HepG2 (cell line): ENCODE data around the gene PPP2R1B. TPM values are rescaled to one million over a fixed set of nuclear protein-coding genes. Genes with fewer than 3 reads are reported as not detected.

Experiments used
- ATF7 ChIP-seq, 2 experiments: fragments of 450-650 bp in 1 of 2; sonication (generic) in 1 of 2; formaldehyde crosslinking in 1 of 2; IDR thresholded peaks; 2 replicates each; pipeline versions ENCODE4 v1.4.0 to v1.6.1; 2016 to 2020; ENCODE audit warnings: antibody characterized with exemption in 1 of 2, mild to moderate bottlenecking in 1 of 2, missing genetic modification reagents in 1 of 2
- GPN1 ChIP-seq: sonication (generic); formaldehyde crosslinking; IDR thresholded peaks from 2 replicates; pipeline ENCODE4 v1.5.1; 2020; ENCODE audit warnings: missing genetic modification reagents, borderline replicate concordance
- PCBP1 ChIP-seq: fragments of 200-400 bp; formaldehyde crosslinking; IDR thresholded peaks from 2 replicates; pipeline ENCODE4 v1.6.1; 2017; ENCODE audit warnings: mild to moderate bottlenecking, low read depth, low read length, borderline replicate concordance
- PITX1 ChIP-seq: sonication (generic); formaldehyde crosslinking; IDR thresholded peaks from 2 replicates; pipeline ENCODE4 v1.5.1; 2020; ENCODE audit warnings: mild to moderate bottlenecking, missing genetic modification reagents
- RBM39 ChIP-seq: fragments of 200-400 bp; formaldehyde crosslinking; IDR thresholded peaks from one replicate; pipeline ENCODE4 v1.6.1; 2018; ENCODE audit warnings: antibody characterized with exemption, mild to moderate bottlenecking, low read depth, low read length; ENCODE audit not compliant: poor library complexity, severe bottlenecking
- SRY ChIP-seq: sonication (generic); formaldehyde crosslinking; IDR thresholded peaks from 2 replicates; pipeline ENCODE4 v1.8.0; 2022; ENCODE audit warnings: mild to moderate bottlenecking, missing genetic modification reagents
- STAG1 ChIP-seq: sonication (generic); formaldehyde crosslinking; IDR thresholded peaks from 2 replicates; pipeline ENCODE4 v1.4.0; 2020; ENCODE audit warnings: missing genetic modification reagents
- ZBTB38 ChIP-seq: sonication (generic); formaldehyde crosslinking; IDR thresholded peaks from 2 replicates; pipeline ENCODE4 v1.5.1; 2020; ENCODE audit warnings: mild to moderate bottlenecking, missing genetic modification reagents
- ZFP37 ChIP-seq: sonication (generic); formaldehyde crosslinking; IDR thresholded peaks from 2 replicates; pipeline ENCODE4 v1.4.0; 2020; ENCODE audit warnings: missing genetic modification reagents, borderline replicate concordance
- ZNF121 ChIP-seq: sonication (generic); formaldehyde crosslinking; IDR thresholded peaks from 2 replicates; pipeline ENCODE4 v1.5.0; 2020; ENCODE audit warnings: mild to moderate bottlenecking, missing genetic modification reagents
- ZNF383 ChIP-seq: sonication (generic); formaldehyde crosslinking; IDR thresholded peaks from 2 replicates; pipeline ENCODE4 v1.4.0; 2020; ENCODE audit warnings: missing genetic modification reagents, mild to moderate bottlenecking, borderline replicate concordance
- ZNF44 ChIP-seq: sonication (generic); formaldehyde crosslinking; IDR thresholded peaks from 2 replicates; pipeline ENCODE4 v1.5.1; 2020; ENCODE audit warnings: mild to moderate bottlenecking, missing genetic modification reagents
- ZNF749 ChIP-seq: sonication (generic); formaldehyde crosslinking; IDR thresholded peaks from 2 replicates; pipeline ENCODE4 v1.8.0; 2022; ENCODE audit warnings: mild to moderate bottlenecking, missing genetic modification reagents, moderate library complexity, borderline replicate concordance
- ZNF792 ChIP-seq: IDR thresholded peaks from 2 replicates; pipeline ENCODE4 v1.6.1; 2016
- polyA plus RNA-seq, 8 experiments: library from polyadenylated mRNA; depleted of rRNA in 3 of 8; stranded (reverse) in 7 of 8; unstranded in 1 of 8; fragments of >200 nt; fragmentation: Illumina TruSeq in 4 of 8; extraction: Trizol in 4 of 8; gene quantifications; 2 replicates each; pipeline versions ENCODE4 v1.2.1 to v1.2.3, GENCODE V29; 2011 to 2016; ENCODE audit warnings: low read depth in 4 of 8, missing spikeins in 1 of 8, mixed read lengths in 1 of 8; ENCODE audit not compliant: insufficient read depth in 1 of 8
- total RNA-seq, 5 experiments: library from RNA; depleted of rRNA; stranded (reverse); fragments of >200 nt; fragmentation: Illumina TruSeq; extraction: Trizol; gene quantifications; 2 replicates each; pipeline ENCODE4 v1.2.3, GENCODE V29; 2016; ENCODE audit warnings: low read depth in 1 of 5
- TF ChIP-seq, protein P1 (sequence below): sonication (generic); formaldehyde crosslinking; IDR thresholded peaks from 2 replicates; pipeline ENCODE4 v1.4.0; 2020; ENCODE audit warnings: missing genetic modification reagents
- TF ChIP-seq, protein P2 (sequence below): sonication (generic); formaldehyde crosslinking; IDR thresholded peaks from 2 replicates; pipeline ENCODE4 v1.5.1; 2020; ENCODE audit warnings: mild to moderate bottlenecking, missing genetic modification reagents, moderate library complexity
- TF ChIP-seq, protein P3 (sequence below): sonication (generic); formaldehyde crosslinking; IDR thresholded peaks from 2 replicates; pipeline ENCODE4 v1.8.0; 2022; ENCODE audit warnings: missing genetic modification reagents, mild to moderate bottlenecking, moderate library complexity, borderline replicate concordance
- TF ChIP-seq, protein P4 (sequence below): sonication (generic); formaldehyde crosslinking; IDR thresholded peaks from 2 replicates; pipeline ENCODE4 v1.8.1; 2023; ENCODE audit warnings: mild to moderate bottlenecking, moderate library complexity, missing genetic modification reagents

Gene PPP2R1B
- total and polyA plus RNA-seq, 2 of the 13 experiments (the other 11 are each of a cell fraction or from before 2014, with no cell fraction given): 22.1 to 56.8 TPM

DNA sequence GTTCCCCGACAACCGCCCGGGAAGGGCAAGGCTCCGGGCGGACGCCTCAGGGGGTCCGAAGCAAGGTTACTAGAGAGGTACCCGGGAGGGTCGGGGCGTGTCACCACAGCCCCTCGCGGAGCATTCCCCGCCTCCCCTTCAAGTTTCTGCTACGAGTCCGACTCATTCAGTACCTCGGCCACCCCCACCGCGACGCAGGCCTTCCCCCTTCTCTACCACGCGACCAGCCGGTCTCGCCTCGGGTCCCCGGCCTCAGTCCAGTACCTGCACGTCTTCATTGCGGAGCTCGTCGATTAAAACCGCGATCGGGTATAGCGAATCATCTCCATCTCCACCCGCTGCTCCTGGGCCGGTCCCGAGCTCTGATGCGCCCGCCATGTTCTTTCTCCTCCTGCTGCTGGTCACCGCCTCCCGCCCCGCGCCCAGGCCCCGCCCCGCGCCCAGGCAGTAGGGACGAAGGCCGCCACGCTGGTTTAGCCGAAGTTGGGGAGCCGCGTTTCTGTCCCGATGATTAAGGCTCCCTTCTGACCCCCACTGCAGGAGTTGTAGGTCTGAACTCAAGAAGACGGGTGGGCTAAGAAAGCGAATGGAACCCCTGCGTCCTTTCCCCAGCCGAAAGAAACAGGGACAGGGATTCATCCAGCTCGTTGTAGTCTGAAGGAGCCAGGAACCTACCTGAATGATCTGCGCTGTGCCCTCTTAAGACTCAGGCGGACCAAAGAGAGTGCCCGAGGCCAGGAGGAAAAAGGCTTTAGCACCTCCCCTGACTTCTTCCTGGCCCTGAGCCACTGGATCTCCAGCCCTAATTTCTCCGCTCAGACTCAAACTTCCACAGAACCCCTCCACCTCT lies at the start of gene PPP2R1B (continued):
- TF ChIP-seq, protein P1, sequence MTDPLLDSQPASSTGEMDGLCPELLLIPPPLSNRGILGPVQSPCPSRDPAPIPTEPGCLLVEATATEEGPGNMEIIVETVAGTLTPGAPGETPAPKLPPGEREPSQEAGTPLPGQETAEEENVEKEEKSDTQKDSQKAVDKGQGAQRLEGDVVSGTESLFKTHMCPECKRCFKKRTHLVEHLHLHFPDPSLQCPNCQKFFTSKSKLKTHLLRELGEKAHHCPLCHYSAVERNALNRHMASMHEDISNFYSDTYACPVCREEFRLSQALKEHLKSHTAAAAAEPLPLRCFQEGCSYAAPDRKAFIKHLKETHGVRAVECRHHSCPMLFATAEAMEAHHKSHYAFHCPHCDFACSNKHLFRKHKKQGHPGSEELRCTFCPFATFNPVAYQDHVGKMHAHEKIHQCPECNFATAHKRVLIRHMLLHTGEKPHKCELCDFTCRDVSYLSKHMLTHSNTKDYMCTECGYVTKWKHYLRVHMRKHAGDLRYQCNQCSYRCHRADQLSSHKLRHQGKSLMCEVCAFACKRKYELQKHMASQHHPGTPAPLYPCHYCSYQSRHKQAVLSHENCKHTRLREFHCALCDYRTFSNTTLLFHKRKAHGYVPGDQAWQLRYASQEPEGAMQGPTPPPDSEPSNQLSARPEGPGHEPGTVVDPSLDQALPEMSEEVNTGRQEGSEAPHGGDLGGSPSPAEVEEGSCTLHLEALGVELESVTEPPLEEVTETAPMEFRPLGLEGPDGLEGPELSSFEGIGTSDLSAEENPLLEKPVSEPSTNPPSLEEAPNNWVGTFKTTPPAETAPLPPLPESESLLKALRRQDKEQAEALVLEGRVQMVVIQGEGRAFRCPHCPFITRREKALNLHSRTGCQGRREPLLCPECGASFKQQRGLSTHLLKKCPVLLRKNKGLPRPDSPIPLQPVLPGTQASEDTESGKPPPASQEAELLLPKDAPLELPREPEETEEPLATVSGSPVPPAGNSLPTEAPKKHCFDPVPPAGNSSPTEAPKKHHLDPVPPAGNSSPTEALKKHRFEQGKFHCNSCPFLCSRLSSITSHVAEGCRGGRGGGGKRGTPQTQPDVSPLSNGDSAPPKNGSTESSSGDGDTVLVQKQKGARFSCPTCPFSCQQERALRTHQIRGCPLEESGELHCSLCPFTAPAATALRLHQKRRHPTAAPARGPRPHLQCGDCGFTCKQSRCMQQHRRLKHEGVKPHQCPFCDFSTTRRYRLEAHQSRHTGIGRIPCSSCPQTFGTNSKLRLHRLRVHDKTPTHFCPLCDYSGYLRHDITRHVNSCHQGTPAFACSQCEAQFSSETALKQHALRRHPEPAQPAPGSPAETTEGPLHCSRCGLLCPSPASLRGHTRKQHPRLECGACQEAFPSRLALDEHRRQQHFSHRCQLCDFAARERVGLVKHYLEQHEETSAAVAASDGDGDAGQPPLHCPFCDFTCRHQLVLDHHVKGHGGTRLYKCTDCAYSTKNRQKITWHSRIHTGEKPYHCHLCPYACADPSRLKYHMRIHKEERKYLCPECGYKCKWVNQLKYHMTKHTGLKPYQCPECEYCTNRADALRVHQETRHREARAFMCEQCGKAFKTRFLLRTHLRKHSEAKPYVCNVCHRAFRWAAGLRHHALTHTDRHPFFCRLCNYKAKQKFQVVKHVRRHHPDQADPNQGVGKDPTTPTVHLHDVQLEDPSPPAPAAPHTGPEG (CRISPR knock-in tag): 0 out of 2 replicates have a peak, but pooled peaks have one; percentile 32
- TF ChIP-seq ZNF792 (CRISPR knock-in tag): 0 out of 2 replicates have a peak, but pooled peaks have one; percentile 37
- 0 out of 2 replicates have a peak, but pooled peaks have one; percentile 74 for TF ChIP-seq ZNF749 (CRISPR knock-in tag)
- no peak for TF ChIP-seq ZNF121 (CRISPR knock-in tag)
- TF ChIP-seq ZNF44 (CRISPR knock-in tag): no peak
- no peak for TF ChIP-seq SRY
- TF ChIP-seq PCBP1: no peak
- TF ChIP-seq STAG1 (CRISPR knock-in tag): no peak
- TF ChIP-seq PITX1 (CRISPR knock-in tag): peak; percentile 52; the same call in 1 of the 2 replicates
- TF ChIP-seq ZNF383 (CRISPR knock-in tag): no peak
- no peak for TF ChIP-seq ATF7 (IDR thresholded peaks at IDR 0.05)
- TF ChIP-seq ATF7 (CRISPR knock-in tag; IDR thresholded peaks at IDR 0.05): no peak
- no peak for TF ChIP-seq GPN1 (CRISPR knock-in tag)
- TF ChIP-seq, protein P2, sequence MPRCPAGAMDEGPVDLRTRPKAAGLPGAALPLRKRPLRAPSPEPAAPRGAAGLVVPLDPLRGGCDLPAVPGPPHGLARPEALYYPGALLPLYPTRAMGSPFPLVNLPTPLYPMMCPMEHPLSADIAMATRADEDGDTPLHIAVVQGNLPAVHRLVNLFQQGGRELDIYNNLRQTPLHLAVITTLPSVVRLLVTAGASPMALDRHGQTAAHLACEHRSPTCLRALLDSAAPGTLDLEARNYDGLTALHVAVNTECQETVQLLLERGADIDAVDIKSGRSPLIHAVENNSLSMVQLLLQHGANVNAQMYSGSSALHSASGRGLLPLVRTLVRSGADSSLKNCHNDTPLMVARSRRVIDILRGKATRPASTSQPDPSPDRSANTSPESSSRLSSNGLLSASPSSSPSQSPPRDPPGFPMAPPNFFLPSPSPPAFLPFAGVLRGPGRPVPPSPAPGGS (CRISPR knock-in tag): peak; percentile 72
- no peak for TF ChIP-seq ZFP37 (CRISPR knock-in tag)
- TF ChIP-seq, protein P3, sequence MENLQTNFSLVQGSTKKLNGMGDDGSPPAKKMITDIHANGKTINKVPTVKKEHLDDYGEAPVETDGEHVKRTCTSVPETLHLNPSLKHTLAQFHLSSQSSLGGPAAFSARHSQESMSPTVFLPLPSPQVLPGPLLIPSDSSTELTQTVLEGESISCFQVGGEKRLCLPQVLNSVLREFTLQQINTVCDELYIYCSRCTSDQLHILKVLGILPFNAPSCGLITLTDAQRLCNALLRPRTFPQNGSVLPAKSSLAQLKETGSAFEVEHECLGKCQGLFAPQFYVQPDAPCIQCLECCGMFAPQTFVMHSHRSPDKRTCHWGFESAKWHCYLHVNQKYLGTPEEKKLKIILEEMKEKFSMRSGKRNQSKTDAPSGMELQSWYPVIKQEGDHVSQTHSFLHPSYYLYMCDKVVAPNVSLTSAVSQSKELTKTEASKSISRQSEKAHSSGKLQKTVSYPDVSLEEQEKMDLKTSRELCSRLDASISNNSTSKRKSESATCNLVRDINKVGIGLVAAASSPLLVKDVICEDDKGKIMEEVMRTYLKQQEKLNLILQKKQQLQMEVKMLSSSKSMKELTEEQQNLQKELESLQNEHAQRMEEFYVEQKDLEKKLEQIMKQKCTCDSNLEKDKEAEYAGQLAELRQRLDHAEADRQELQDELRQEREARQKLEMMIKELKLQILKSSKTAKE: no peak
- TF ChIP-seq ZBTB38 (CRISPR knock-in tag): no peak
- no peak for TF ChIP-seq RBM39
- TF ChIP-seq, protein P4, sequence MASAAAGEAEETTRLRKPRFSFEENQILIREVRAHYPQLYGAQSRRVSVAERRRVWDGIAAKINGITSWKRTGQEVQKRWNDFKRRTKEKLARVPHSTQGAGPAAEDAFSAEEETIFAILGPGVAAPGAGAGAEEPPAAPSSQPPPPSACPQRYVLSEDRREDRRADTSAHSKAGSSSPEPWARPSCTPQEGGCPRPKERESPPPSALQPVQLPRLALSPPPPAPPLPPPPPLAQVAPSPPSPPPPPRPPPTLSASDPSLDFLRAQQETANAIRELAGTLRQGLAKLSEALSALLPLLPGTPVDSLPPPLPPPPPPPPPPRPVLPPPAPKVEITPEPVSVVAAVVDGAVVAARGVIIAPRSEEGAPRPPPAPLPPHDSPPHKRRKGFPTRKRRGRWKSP: no peak
